ENCODE results near the gene TMCC2.
"Not testable (repeated sequence)": the region's sequence is repeated elsewhere in the genome, so short reads cannot be mapped to it uniquely, and the experiment has no call there.

The TMCC2 gene

GRCh38 chr1:205285381-205286101, 57.8 kb downstream of the TMCC2 start:
- DNase-seq = no peak

GRCh38 chr1:205286335-205286950, 58.7 kb downstream of the TMCC2 start:
- DNase-seq = no peak

DNA sequence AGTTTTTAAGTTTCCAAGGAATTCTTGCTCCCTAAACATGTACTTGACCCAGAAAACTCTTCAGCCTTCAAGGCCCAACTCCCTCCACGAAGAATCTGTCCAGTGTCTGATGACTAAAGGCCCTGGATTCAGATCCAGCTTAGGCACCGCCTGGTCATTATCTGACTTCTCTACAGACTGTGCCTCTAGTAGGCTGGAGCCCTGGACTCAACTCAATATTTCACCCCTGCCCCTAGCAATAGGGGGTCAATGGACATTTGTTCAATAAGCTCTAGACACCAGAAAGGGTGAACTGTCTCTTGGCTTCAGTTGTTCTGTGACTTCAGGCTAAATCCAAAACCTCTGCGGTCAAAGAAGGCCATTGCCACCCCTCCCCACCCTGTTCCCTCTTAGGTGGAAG, 59.3 kb downstream of the TMCC2 start:
- DNase-seq = no peak

DNA sequence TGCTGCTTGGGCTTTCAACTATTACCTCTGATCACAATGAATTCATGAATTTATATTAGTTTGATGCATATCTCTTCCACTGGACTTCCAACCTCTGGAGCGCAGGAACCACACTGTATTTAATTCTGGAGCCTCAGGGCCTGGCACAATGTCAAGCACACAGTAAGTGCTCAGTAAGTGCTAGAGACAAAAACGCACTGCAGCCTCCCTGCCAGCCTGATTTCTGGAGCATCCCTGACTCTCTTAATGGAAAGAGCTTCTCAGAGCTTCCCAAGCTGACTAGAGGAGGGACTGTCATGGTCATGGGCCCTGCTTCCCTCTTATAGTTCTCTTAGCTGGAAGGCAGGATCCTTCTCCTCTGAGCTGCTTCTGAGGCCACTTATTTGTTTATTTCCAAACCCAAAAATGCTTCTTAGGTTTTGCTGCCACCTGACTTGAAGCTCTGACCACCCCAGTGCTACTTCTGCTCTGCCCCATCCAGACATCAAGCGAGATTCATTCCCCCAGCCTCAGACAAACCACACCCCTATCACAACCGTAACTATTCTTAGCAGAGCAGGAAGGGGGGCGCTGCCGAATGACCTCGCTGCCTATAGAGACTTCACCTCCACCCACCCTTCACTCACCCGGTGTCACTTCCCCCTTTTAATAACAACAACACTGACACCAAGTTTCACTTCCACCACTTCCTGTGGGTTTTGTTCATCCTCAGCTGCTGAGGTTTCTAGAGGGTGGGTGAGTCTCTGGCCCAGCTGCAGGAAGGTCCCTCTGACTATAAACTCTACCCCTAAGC, 60.2 kb downstream of the TMCC2 start:
- DNase-seq = no peak

DNA sequence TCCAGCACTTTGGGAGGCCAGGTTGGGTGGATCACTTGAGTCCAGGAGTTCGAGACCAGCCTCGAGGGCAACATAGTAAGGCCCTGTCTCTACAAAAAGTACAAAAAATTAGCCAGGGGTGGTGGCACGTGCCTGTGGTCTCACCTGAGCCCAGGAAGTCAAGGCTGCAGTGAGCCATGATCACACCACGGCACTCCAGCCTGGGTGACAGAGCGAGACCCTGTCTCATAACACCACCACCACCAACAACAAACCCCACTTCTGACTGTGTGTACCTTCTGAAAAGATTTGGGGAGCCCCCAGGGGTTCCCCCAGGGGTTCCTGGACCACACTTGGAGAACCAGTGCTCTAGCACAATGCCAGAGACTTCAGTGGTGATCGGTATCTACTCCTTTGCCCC, 63.9 kb downstream of the TMCC2 start:
- no peak for DNase-seq

GRCh38 chr1:205293350-205294074, 65.8 kb downstream of the TMCC2 start:
- DNase-seq = no peak

GRCh38 chr1:205294175-205294917, 66.6 kb downstream of the TMCC2 start:
- DNase-seq = no peak

DNA sequence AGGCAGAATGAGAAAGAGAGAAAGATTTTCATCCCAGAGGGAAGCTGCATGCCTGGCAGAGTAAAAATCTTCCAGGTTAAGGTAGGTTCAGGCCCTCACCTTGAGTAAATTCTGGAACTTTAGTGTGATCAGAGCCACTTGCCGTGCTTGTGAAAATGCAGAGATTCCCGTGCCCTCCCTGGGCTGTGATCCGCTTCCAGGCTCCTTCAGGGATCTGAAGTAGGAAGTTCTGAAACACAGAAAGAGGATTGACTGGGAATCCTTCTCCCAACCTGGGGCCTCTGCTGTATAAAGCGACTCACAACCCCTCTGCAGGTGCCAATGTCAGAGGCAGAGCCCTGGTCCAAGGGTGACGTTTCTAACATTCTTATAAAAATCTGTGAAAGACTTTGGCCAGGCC, 67.2 kb downstream of the TMCC2 start:
- DNase-seq = no peak

DNA sequence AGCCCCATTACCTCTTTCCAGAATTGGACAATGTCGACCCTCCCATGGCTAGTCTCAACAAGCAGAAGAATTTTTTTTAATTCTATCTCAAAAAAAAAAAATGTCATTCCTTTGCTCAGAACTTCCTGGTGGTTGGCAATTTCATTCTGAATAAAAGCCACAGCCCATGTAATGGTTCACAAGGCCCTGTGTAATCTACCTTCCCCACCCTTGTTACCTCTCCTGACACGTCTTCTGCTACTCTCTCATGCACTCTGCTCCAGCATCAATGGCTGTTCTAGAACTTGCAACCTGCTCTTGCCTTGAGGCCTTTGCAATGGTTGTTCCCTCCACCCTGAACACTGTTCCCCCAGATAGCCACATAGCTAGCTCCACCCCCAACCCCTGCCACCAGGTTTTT, 68.4 kb downstream of the TMCC2 start:
- DNase-seq = no peak

- not testable (repeated sequence) for DNase-seq
Observed at GRCh38 chr1:205297546-205298177, 69.9 kb downstream of the TMCC2 start.

- peak; percentile 66 for DNase-seq
Observed at GRCh38 chr1:205298191-205298994, 70.6 kb downstream of the TMCC2 start.

DNA sequence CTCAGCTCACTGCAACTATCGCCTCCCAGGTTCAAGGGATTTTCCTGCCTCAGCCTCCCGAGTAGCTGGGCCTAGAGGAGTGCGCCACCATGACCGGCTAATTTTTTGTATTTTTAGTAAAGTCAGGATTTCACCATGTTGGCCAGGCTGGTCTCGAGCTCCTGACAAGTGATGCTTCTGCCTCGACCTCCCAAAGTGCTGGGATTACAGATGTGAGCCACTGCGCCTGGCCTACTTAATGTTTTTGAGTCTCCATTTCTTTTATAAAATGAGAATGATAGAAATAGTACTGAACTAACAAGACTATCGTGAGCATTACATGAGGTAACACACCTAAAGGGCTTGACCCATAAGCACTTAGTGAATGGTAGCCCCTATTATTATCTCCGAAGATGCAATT, 72.4 kb downstream of the TMCC2 start:
- no peak for DNase-seq

GRCh38 chr1:205301205-205301821, 73.6 kb downstream of the TMCC2 start:
- peak; percentile 97 for DNase-seq

GRCh38 chr1:205301842-205302588, 74.3 kb downstream of the TMCC2 start:
- no peak for DNase-seq

- DNase-seq = no peak
Observed at GRCh38 chr1:205303247-205303888, 75.6 kb downstream of the TMCC2 start.

DNA sequence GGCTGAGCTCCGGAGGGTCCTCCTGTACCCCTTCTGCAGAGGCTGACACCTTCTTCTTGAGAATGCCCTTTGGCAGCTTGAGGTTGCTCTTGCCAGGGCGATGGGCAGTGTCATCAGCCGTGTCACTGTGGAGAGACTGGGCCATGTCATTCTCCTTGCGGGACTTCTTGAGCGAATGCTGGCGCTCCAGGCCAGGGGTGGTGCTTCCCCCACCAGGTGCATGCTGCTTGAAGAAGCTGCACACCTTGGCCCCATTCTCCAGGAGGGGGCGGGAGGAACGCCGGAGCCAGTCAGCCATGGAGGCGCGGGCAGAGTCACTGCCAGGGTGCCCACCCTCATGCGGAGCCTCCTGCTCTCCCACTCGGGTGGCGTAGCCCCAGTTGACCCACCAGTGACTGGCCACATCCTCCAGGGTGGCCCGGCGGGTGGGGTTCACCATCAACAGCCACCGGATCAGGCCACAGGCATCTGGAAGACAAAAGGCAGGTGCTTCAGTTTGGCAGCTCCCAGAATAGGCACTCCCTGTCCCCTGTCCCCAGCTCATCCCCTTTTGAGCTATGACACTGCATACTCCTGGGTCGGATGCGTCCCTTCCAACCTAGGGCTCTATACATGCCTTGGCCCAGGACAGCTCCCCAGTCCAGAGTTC, 76.4 kb downstream of the TMCC2 start:
- DNase-seq = no peak

DNA sequence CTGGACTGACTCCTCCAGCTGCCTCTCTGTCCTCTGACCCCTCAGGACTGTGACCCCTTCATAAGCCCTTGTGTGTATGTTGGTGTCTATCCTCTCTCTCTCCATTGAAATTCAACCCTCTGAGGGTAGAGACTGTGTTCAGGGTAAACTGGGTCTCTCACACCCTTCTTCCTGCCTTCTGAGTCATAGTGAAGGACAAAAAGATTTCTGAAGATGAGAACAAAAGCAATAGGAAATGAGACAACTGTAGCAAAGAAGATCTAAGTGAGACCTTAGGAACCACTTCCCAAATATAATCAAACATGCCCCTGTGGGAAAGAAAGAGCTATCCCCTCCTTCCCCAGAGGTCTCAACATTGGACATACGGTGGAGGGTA, 76.9 kb downstream of the TMCC2 start:
- no peak for DNase-seq

DNA sequence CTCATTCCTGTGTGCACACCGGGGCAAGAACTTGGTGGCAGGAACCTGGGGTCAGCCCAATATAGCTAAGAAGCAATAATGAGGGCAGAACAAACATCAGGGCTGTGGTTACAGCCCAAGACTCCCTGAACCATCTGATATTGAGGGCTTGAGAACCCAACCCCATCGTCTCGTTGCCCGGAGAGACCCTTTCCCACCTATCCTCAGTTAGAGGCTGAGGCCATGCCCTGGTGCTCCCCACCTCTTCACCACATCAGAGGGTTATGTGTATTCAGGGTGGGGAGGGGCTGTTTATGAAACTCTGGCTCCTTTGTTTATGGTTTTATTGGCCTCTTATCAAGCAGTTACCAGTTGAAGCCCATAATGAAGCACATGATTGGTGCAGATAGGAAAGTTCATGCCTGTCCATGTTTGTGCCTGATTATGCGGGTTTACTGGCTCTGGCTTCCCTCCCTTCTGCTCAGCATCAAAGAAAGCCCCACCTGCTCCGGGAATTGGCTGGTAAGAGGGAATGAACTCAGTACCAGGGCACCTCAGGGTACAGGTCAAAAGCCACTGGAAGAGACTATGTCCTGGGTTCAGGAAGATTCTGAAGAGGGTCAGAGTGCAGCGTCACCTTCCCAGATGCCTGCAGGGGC, 79.3 kb downstream of the TMCC2 start:
- DNase-seq = no peak
